Calu3 (cell line): ENCODE measurements around the gene MSI2. TPM values are rescaled to one million over a fixed set of nuclear protein-coding genes. Genes with fewer than 3 reads are reported as not detected.

Experiments used
- BruUV-seq: library from RNA; stranded (reverse); fragments of 400-500 nt; replicated peaks from 2 replicates; lab custom pipeline; 2021; lab: Mats Ljungman, UMichigan
- CTCF ChIA-PET: fragments of 300-600 bp; sonication (Branson Sonifier 250); formaldehyde crosslinking; loops from one replicate; lab custom pipeline; 2022; ENCODE audit warnings: antibody characterized with exemption; lab: Charles Lee
- DNase-seq: peaks from one replicate; pipeline ENCODE4 v3.0.0; 2022
- H3K27ac Mint-ChIP-seq: one replicate; pipeline ENCODE4 v1.8.0; 2022; ENCODE audit warnings: mixed read lengths; ENCODE audit not compliant: unreplicated experiment
- H3K27me3 Mint-ChIP-seq: one replicate; pipeline ENCODE4 v1.8.0; 2022; ENCODE audit warnings: mixed read lengths; ENCODE audit not compliant: unreplicated experiment
- H3K36me3 Mint-ChIP-seq: one replicate; pipeline ENCODE4 v1.8.0; 2022; ENCODE audit warnings: mild to moderate bottlenecking, moderate library complexity, mixed read lengths; ENCODE audit not compliant: insufficient read depth, unreplicated experiment
- H3K4me1 Mint-ChIP-seq: one replicate; pipeline ENCODE4 v1.8.0; 2022; ENCODE audit warnings: mild to moderate bottlenecking, low read depth, mixed read lengths; ENCODE audit not compliant: unreplicated experiment
- H3K4me3 Mint-ChIP-seq: one replicate; pipeline ENCODE4 v1.8.0; 2022; ENCODE audit warnings: mild to moderate bottlenecking, low read depth, moderate library complexity, mixed read lengths; ENCODE audit not compliant: unreplicated experiment
- H3K9me3 Mint-ChIP-seq: one replicate; pipeline ENCODE4 v1.8.0; 2022; ENCODE audit warnings: low read depth, mixed read lengths; ENCODE audit not compliant: unreplicated experiment
- CTCF ChIP-seq: fragments of 200-600 bp; IDR thresholded peaks from one replicate; pipeline ENCODE4 v1.8.0; 2022; ENCODE audit warnings: antibody characterized with exemption; ENCODE audit not compliant: unreplicated experiment
- intact Hi-C: fragments of 100-400 bp; cut with micrococcal nuclease; formaldehyde crosslinking; loops from one replicate; pipeline ENCODE4 v1.10.0; 2022; ENCODE audit not compliant: unreplicated experiment
- total RNA-seq: library from RNA; stranded (reverse); gene quantifications from 2 replicates; pipeline ENCODE4 v1.2.3, GENCODE V29; 2022

The MSI2 gene
- total RNA-seq, 1 experiment from 2014 or later: 66.4 TPM

DNA sequence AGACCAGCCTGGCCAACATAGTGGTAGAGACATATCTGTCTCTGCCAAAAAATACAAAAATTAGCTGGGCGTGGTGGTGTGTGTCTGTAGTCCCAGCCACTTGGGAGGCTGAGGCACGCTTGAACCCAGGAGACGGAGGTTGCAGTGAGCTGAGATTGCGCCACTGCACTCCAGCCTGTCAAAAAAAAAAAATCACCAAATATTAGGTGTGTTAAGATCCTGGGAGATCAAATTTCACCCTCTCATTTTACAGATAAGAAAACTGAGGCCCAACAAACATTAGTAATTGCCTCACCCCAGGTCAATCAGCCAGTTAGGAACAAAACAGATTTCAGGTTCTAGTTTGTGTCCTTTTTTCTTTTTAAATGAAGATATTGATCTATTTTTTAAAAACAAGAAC lies 116.7 kb downstream of the MSI2 start:
- BruUV-seq: no TSS peak
- CTCF ChIA-PET: no interaction called here
- no peak for TF ChIP-seq CTCF
- no peaks in the 10 kb centered on the region for H3K27me3 Mint-ChIP-seq
- H3K9me3 Mint-ChIP-seq: no peaks in the 10 kb centered on the region
- intact Hi-C loops: loop anchor here (5.0 kb wide), 1 partner anchor 34 kb away; no protein-coding TSS in a partner anchor
- H3K27ac Mint-ChIP-seq: no peak overlapping the region
- H3K4me3 Mint-ChIP-seq: no peak overlapping the region
- DNase-seq: no peak
- peaks cover 21% of the 10 kb centered on the region for H3K36me3 Mint-ChIP-seq
- H3K4me1 Mint-ChIP-seq: peaks cover 62% of the 10 kb centered on the region

DNA sequence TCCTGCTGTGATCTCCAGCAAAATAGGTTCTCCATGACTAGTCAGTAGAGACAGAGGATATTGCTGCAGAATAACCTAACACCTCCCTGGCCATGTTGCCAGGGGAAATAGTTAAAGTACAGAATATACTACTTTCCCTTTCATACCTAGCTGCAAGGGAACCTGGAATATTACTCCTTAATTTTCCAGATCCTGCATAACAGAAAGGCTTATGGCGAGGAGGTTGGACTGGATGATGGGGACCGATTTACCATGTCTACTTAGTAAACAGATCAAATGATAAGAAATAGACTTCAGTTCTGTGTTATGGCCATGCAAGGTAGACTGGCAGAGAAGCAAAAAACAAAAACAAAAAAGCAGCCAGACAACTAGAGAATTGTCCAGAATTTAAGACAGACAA lies 117.4 kb downstream of the MSI2 start:
- H3K9me3 Mint-ChIP-seq: no peaks in the 10 kb centered on the region
- BruUV-seq: no TSS peak
- no peak overlapping the region for H3K27ac Mint-ChIP-seq
- no peaks in the 10 kb centered on the region for H3K27me3 Mint-ChIP-seq
- intact Hi-C loops: loop anchor here (5.0 kb wide), 1 partner anchor 34 kb away; no protein-coding TSS in a partner anchor
- CTCF ChIA-PET: no interaction called here
- no peak for TF ChIP-seq CTCF
- peaks cover 57% of the 10 kb centered on the region for H3K4me1 Mint-ChIP-seq
- DNase-seq: no peak
- peaks cover 17% of the 10 kb centered on the region for H3K36me3 Mint-ChIP-seq
- H3K4me3 Mint-ChIP-seq: no peak overlapping the region

DNA sequence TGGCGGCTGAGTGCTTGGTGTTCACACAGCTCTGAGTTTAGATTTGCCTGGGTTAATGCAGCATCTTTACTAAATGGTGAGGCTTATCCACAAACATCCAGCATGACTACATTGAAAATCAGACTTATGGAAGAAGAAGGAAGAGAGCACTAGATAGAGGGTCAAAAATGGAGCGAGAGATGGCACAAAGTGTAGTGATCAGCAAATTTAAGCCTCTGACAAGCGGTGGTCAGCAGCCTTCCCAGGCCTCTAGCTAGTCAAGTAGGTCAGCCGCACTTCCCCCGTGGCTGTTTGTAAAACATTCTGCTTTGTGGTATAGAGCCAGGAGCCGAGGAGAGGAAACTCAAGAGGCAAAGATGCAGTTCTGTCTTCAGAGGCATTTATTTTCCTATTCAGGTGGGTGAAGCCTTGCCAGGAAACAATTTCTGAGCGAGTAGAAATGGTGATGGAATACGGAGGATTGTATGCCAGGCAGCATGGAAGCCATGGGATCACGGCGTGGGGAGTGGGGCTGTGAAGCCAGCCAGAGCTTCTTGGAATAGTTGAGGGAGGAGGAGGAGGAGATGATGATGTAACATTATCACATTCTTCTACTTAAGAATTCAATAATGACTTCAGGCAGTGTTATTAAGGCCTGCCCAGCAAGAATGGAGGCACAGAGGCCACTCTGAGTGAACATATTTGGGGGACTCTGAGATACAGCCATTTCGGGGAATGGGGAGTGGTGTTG lies 118.9 kb downstream of the MSI2 start:
- Mint-ChIP-seq H3K4me1 (peaks cover 42% of the 10 kb centered on the region), H3K27ac (peak overlapping the region; percentile 78), H3K9me3 (no peaks in the 10 kb centered on the region), H3K27me3 (no peaks in the 10 kb centered on the region), H3K4me3 (peak overlapping the region; percentile 34), H3K36me3 (peaks cover 12% of the 10 kb centered on the region)
- no TSS peak for BruUV-seq
- DNase-seq: no peak
- no peak for TF ChIP-seq CTCF
- intact Hi-C loops: no loop called here
- CTCF ChIA-PET: no interaction called here

- Mint-ChIP-seq H3K27me3 (no peaks in the 10 kb centered on the region), H3K27ac (peak overlapping the region; percentile 78), H3K4me3 (peak overlapping the region; percentile 34), H3K36me3 (peaks cover 12% of the 10 kb centered on the region), H3K4me1 (peaks cover 36% of the 10 kb centered on the region), H3K9me3 (no peaks in the 10 kb centered on the region)
- no TSS peak for BruUV-seq
- TF ChIP-seq CTCF: no peak
- CTCF ChIA-PET: no interaction called here
- intact Hi-C loops: no loop called here
- DNase-seq: peak; percentile 28
Measured at GRCh38 chr17:57375770-57376225, 119.5 kb downstream of the MSI2 start.
